ENCODE results near the gene PRMT5.

The PRMT5 gene

GRCh38 chr14:22897357-22897756, 31.8 kb downstream of the PRMT5 start:
- no peak for DNase-seq (ENCODE audit: low read depth in 2 of 2)

- no peak for DNase-seq (ENCODE audit: low read depth in 2 of 2)
Measured at GRCh38 chr14:22896760-22897159, 32.4 kb downstream of the PRMT5 start.

GRCh38 chr14:22896356-22896755, 32.8 kb downstream of the PRMT5 start:
- DNase-seq (ENCODE audit: low read depth in 2 of 2), result no peak

DNA sequence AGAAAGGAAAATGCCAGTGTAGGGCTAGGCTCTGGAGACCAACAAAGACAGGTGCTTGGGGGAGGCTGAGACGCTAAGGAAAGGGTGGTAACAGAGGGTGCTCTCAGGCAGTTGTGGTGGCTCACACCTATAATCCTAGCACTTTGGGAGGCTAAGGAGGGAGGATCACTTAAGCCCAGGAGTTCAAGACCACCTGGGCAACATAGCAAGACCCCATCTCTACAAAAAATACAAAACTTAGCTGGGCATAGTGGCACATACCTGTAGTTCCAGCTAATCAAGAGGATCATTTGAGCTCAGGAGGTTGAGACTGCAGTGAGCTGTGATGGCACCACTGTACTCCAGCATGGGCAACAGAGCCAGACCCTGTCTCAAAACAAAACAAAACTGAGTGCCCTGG, 33.8 kb downstream of the PRMT5 start:
- DNase-seq (ENCODE audit: low read depth in 2 of 2), result no peak

DNA sequence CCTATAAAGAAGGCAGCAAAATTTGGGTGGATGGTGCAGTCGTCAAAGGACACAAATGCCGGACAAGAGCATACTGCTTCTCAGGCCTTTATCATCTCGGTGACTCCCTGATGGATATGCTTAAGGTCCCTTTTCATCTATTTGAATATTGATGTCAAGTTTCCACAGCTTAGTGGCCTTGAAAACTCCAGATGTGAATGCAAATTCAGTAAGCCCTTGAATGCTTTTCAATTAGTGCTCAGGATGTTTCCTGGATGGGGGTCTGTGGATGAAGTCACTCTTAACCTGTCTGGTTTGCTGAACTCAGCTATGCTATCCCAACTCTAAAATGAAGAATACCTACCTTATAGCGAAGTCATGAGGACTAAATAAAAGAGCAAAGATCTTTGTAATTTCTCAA, 35.5 kb downstream of the PRMT5 start:
- DNase-seq (ENCODE audit: low read depth in 2 of 2), result no peak

- DNase-seq (ENCODE audit: low read depth in 2 of 2), result no peak
Measured at GRCh38 chr14:22892488-22892887, 36.7 kb downstream of the PRMT5 start.

DNA sequence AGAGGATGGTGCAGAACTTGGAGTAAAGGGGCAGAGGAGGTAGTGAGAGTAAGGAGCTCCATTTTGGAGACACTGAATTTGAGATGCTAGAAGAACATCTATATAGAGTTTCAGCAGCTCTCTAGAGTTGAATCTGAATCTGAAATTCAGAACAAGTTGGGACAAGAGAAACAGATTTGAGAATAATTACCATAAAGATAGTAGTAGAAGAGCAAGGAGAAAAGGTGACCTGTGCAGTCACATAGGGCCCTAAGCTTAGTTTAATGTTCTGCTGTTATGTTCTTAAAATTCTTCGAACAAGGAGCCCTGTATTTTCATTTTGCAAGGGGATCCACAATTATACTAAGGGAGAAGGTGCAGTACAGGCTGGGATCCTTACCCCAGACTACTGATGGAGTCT, 38.8 kb downstream of the PRMT5 start:
- no peak for DNase-seq (ENCODE audit: low read depth in 2 of 2)

DNA sequence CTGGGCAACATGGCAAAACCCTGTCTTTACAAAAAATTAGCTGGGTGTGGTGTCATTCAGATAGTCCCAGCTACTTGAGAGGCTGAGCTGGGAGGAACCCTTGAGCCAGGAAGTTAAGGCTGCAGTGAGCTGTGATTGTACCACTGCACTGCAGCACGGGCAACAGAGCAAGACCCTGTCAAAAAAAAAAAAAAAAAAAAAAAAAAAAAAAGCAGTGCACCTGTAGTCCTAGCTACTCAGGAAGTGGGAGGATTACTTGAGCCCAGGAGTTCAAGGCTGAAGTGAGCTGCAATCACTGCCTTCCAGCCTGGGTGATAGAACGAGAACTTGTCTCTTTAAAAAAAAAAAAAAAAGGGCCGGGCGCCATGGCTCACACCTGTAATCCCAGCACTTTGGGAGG, 40.5 kb downstream of the PRMT5 start:
- no peak for DNase-seq (ENCODE audit: low read depth in 2 of 2)

DNA sequence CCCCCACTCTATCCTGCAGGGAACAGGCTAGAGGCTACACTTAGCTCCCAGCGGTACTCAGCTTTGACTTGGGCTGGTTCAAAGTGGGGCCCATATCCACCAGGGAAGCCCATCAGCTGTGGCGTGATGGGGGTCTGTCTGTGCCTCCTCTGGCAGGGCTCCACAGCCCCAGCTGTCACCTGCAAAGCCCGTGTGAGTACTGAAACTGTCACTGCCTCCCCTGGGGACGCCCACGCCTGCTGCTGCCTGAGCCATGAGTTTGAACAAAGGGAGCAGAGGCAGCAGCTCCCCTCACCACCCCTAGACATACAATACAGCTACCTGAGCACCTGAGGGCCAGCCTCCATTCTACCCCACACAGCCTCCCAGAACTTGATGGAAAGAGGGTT, 41.2 kb downstream of the PRMT5 start:
- DNase-seq (ENCODE audit: low read depth in 2 of 2), result no peak

DNA sequence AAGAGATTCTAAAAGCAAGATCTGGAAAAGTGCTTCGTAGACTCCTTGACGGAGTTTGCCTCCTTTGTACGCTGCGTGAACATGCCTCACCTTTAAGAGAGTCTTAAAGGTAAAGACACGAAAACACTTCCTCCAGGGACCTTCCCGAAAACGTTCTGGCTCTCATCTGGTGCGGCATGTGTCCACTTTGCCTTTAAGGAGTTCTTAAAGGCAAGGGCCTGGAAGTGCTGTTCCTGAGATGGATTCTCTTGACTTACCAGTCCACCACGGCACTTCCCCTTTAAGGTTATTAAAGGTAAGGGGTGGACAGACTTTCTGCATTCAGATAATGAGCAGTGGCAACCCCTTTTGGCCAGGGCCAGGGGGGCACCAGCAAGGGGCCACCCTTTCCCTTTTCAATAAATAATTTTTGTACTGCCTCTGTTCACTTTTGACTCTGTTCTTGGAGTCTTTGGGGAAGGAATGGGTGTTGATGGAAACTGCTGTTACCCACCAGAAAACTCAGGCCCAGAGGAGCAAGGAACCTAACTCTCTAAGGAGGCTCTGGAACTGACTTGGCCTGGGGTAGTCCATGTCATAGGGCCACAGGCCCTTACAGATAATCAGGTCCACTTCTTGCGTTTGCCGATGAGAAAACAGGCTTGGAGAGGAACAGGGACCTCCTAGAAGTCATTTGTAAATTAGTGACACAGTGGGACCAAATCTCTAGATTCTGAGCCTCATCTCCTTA, 41.8 kb downstream of the PRMT5 start:
- peak in 1 of 2 experiments; percentile 50 for DNase-seq (ENCODE audit: low read depth in 2 of 2)

- no peak for DNase-seq (ENCODE audit: low read depth in 2 of 2)
Measured at GRCh38 chr14:22886500-22887259, 42.5 kb downstream of the PRMT5 start.

DNA sequence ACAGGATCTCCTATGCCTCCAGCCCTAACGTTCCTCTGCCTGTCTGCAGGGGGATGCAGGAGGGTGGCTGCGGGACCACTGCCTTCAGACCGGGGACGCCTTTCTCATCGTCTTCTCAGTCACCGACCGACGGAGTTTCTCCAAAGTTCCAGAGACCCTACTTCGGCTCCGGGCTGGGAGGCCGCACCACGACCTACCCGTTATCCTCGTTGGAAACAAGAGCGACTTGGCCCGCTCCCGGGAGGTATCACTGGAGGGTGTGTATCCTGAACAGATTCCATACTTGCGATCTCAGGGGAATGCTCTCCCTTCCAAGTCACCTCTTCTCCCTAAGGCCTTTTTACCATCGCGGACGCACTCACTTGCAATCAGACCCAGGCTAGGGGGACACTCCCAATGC, 43.2 kb downstream of the PRMT5 start:
- no peak for DNase-seq (ENCODE audit: low read depth in 2 of 2)

DNA sequence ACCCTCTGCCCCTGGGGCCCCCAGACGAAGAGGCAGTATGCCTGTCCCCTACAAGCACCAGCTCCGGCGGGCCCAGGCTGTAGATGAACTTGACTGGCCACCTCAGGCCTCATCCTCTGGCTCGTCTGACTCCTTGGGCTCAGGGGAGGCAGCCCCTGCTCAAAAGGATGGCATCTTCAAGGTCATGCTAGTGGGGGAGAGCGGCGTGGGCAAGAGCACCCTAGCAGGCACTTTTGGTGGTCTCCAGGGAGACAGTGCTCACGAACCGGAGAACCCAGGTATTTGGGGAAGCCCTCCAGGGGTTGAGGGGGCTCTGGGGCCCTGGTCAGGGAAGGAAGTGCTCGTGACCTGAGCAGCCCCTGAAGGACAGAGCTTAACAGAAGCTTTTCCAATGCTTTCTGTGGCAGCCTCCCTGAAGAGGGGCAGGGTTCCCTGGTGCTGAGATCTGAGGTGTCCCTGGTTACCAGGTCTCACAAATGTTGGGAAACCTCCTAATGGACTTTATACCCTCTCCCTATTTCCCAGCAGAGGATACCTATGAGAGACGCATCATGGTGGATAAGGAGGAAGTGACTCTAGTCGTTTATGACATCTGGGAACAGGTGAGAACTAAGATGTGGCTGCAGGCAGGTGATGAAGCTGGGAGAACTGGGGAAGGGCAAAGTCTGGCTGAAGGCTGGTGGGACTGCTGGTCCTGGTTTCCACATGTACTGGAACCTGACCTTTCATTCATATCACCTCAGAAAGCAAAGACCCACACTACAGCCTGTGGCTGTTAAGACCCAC, 44.2 kb downstream of the PRMT5 start:
- no peak for DNase-seq (ENCODE audit: low read depth in 2 of 2)

DNA sequence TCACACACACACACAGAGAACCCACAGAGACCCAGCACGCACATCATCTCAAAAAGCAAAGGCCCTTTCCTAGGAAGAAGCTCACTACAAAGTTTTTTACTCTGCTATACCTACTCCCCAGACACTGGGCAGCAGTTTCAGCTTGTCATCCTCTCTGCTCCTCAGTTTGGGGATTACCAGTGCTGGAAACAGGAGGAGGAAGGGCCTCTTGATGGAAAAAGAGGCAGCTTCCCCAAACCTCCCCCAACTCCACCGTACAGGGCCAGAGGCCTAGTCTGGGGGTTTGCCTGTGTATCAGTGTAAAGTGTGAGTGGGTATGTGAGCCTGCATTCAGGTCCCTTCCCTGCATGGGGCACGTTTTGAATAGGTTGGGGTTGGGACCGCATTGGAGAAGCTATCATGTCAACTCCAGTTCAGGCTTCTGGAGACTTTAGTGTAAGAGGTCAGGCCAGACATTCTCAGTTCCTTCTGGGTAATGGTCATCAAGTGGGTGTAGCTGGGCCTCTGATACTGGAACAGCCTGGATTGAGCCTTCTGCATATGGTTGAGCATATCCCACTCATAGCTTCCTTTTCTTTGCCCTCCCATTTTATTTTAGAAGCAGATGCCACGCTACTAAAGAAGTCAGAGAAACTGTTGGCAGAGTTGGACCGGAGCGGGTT, 45.0 kb downstream of the PRMT5 start:
- DNase-seq (ENCODE audit: low read depth in 2 of 2), result no peak

DNA sequence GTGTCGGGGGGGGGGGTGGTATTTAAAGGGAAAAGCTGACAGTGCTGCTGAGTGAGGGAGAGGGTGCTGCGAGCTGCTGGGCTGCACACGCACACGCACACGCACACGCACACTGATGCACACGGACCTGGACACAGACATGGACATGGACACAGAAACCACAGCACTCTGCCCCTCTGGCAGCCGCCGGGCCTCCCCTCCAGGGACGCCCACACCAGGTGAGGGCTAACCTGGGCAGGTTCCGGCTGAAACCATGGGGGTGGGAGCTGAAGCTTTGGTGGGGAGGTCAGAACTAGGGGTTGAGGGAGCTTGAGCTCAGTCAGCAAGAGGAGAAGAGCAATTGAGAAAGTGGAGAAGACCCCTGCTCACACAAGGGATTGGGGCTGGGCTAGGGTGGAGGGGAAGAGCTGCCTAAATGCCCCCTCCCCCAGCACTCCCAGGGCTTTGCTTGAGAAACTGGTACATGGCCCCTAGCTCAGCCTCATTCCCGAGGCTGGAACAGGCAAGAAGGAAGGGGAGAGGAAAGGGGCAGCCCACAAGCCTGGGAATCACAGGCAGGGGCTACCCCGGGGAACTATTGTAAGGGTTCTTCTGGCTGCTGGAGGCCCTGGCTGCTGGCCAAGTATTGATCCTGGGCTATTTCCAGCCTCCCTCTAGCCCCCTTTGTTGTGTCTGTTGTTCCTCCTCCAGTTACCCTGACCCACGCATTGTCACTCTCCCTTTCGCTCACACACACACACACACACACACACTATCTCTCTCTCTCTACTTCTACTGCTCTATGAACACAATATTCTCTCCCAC, 45.8 kb downstream of the PRMT5 start, which contains the start of gene REM2:
Gene REM2, plus strand, starts transcription at position 50 of the 804 bp plus-strand sequence. Its CDS starts 66 bp downstream, at position 116.
- DNase-seq (ENCODE audit: low read depth in 2 of 2), result no peak

- no peak for DNase-seq (ENCODE audit: low read depth in 2 of 2)
Measured at GRCh38 chr14:22882529-22883172, 46.5 kb downstream of the PRMT5 start.

DNA sequence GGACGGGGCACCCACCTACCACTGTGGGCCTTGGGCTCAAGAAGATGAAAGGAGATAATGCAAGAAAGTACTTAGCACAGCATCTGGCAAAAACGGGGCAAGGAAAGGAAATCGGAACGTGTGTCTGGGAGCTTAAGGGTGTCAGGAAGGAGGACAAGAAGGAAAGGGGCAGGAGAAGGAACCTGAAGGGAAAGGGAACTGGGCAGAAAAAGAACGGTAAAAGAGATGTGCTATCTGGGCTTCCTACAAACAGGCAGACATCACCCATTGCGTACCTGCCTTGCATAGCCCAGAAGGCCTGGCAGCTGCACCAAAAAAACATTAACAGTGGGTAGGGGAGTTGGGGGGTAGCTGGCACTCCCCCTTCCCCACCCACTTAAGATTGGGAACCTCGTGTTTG, 47.1 kb downstream of the PRMT5 start:
- DNase-seq (ENCODE audit: low read depth in 2 of 2), result no peak

DNA sequence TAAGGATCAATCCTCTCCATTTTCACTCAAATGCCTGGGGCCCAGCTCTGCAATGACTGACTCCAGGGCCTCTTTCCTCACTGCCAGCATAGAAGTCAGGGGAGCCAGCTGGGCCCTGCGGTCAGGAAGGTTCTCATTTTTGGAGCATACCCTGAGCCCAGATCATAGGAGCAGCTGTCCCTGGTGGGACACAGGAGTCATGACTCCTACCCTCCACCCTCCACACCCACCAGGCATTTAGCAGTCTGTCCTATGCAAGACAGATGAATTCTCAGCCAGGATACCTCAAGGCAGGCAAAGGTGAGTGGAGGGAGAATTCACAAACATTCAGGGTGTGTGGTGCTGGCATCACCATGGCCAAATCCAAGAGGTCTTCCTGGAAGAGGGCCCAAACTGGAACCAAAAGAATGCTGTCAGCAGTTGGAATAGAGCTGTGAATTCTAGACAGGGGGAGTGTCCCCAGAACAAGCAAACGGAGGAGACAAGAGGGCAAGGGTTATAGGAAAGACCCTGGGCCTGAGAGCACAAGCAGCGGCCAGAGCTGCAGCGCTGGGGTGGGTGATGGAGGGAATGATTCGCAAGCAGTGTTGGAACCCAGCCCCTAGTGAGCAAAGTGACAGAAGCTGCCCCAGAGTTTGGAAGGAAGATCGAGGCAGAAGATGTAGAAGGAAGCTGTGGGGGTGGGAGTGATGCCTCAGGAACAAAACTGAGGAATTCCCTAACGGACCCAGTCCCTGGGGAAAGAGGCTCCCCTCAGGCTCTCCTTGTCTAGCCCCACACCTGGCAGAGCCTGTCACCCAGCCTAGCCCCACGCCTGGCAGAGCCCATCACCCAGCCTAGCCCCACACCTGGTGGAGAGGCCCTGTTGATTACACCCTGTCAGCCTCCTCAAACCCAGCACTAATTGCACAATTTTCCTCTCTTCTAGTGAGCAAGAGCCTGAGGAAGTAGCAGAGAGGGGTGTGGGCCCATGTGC, 50.6 kb downstream of the PRMT5 start:
- no peak for DNase-seq (ENCODE audit: low read depth in 2 of 2)

GRCh38 chr14:22877000-22877501, 52.1 kb downstream of the PRMT5 start:
- DNase-seq (ENCODE audit: low read depth in 2 of 2), result no peak

All from fibroblast of skin of left quadriceps (primary cell).